Measurements from ENCODE around the gene KIF23.
A peak's percentile ranks its signal among the peaks of the same experiment; 100 is the strongest.

GRCh38 chr15:69403594-69403993 lies 10.6 kb upstream of the KIF23 start:
- no peak for TF ChIP-seq CTCF (IDR thresholded peaks at IDR 0.05)
- TF ChIP-seq EP300 (IDR thresholded peaks at IDR 0.05; ENCODE audit: borderline replicate concordance in 1 of 2, low read depth in 1 of 2, low read length in 1 of 2), result peak in 1 of 2 experiments; percentile 85; a peak in 1 of 4 replicates
